ENCODE measurements around the gene BANP.

BANP gene

GRCh38 chr16:87950765-87951551 is at the start of gene BANP (continued):
- TF ChIP-seq ZNF211 (tag by site-specific recombination; IDR thresholded peaks at IDR 0.05; ENCODE audit: low read depth) (no peak), ZNF629 (tag by site-specific recombination; IDR thresholded peaks at IDR 0.05) (peak; percentile 71), ZNF23 (tag by site-specific recombination; IDR thresholded peaks at IDR 0.05; ENCODE audit: borderline replicate concordance) (no peak), SETDB1 (IDR thresholded peaks at IDR 0.05; ENCODE audit: insufficient read length, low read length) (no peak), KLF16 (tag by site-specific recombination; IDR thresholded peaks at IDR 0.05) (peak; percentile 89), ZNF830 (tag by site-specific recombination; IDR thresholded peaks at IDR 0.05; ENCODE audit: low read depth) (no peak), ZNF510 (tag by site-specific recombination; IDR thresholded peaks at IDR 0.05; ENCODE audit: insufficient replicate concordance) (no peak), ZNF48 (tag by site-specific recombination; IDR thresholded peaks at IDR 0.05) (no peak), ZSCAN16 (tag by site-specific recombination; IDR thresholded peaks at IDR 0.05) (no peak), HOXA7 (CRISPR knock-in tag; IDR thresholded peaks at IDR 0.05; ENCODE audit: borderline replicate concordance) (no peak), ZNF266 (tag by site-specific recombination; IDR thresholded peaks at IDR 0.05; ENCODE audit: low read depth) (no peak), ZNF624 (tag by site-specific recombination; IDR thresholded peaks at IDR 0.05) (no peak), ZFP69B (tag by site-specific recombination; IDR thresholded peaks at IDR 0.05) (peak; percentile 31; the same call in 1 of the 2 replicates), ZNF132 (tag by site-specific recombination; IDR thresholded peaks at IDR 0.05; ENCODE audit: borderline replicate concordance) (no peak), YY1 (tag by site-specific recombination; IDR thresholded peaks at IDR 0.05) (peak; percentile 69; the same call in 1 of the 2 replicates), ZBTB20 (tag by site-specific recombination; IDR thresholded peaks at IDR 0.05) (peak; percentile 69; the same call in 1 of the 2 replicates), KLF10 (tag by site-specific recombination; IDR thresholded peaks at IDR 0.05) (peak; percentile 49; the same call in 1 of the 2 replicates), ZNF16 (tag by site-specific recombination; IDR thresholded peaks at IDR 0.05; ENCODE audit: low read depth) (no peak), ZNF140 (tag by site-specific recombination; IDR thresholded peaks at IDR 0.05) (no peak), ZNF548 (tag by site-specific recombination; IDR thresholded peaks at IDR 0.05) (no peak), ZNF621 (tag by site-specific recombination; IDR thresholded peaks at IDR 0.05) (no peak), ZNF530 (tag by site-specific recombination; IDR thresholded peaks at IDR 0.05; ENCODE audit: low read depth) (no peak), PRDM1 (tag by site-specific recombination; IDR thresholded peaks at IDR 0.05) (no peak), ZNF274 (IDR thresholded peaks at IDR 0.05; ENCODE audit: low read length) (no peak), ZNF274 (tag by site-specific recombination; IDR thresholded peaks at IDR 0.05; ENCODE audit: borderline replicate concordance) (no peak), ZBTB6 (tag by site-specific recombination; IDR thresholded peaks at IDR 0.05) (0 out of 2 replicates have a peak, but pooled peaks have one; percentile 6), ZNF776 (tag by site-specific recombination; IDR thresholded peaks at IDR 0.05; ENCODE audit: borderline replicate concordance) (no peak), ZBTB44 (tag by site-specific recombination; IDR thresholded peaks at IDR 0.05) (peak; percentile 36; the same call in 1 of the 2 replicates), SP3 (tag by site-specific recombination; IDR thresholded peaks at IDR 0.05) (peak; percentile 90), ELK4 (IDR thresholded peaks at IDR 0.05; ENCODE audit: borderline replicate concordance, low read depth, low read length) (no peak)
- TF ChIP-seq, protein P1, sequence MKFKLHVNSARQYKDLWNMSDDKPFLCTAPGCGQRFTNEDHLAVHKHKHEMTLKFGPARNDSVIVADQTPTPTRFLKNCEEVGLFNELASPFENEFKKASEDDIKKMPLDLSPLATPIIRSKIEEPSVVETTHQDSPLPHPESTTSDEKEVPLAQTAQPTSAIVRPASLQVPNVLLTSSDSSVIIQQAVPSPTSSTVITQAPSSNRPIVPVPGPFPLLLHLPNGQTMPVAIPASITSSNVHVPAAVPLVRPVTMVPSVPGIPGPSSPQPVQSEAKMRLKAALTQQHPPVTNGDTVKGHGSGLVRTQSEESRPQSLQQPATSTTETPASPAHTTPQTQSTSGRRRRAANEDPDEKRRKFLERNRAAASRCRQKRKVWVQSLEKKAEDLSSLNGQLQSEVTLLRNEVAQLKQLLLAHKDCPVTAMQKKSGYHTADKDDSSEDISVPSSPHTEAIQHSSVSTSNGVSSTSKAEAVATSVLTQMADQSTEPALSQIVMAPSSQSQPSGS (tag by site-specific recombination; IDR thresholded peaks at IDR 0.05; ENCODE audit: low read depth), result no peak
- TF ChIP-seq, protein P2, sequence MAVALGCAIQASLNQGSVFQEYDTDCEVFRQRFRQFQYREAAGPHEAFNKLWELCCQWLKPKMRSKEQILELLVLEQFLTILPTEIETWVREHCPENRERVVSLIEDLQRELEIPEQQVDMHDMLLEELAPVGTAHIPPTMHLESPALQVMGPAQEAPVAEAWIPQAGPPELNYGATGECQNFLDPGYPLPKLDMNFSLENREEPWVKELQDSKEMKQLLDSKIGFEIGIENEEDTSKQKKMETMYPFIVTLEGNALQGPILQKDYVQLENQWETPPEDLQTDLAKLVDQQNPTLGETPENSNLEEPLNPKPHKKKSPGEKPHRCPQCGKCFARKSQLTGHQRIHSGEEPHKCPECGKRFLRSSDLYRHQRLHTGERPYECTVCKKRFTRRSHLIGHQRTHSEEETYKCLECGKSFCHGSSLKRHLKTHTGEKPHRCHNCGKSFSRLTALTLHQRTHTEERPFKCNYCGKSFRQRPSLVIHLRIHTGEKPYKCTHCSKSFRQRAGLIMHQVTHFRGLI (tag by site-specific recombination; IDR thresholded peaks at IDR 0.05), result peak; percentile 28; the same call in 1 of the 2 replicates
- TF ChIP-seq, protein P3, sequence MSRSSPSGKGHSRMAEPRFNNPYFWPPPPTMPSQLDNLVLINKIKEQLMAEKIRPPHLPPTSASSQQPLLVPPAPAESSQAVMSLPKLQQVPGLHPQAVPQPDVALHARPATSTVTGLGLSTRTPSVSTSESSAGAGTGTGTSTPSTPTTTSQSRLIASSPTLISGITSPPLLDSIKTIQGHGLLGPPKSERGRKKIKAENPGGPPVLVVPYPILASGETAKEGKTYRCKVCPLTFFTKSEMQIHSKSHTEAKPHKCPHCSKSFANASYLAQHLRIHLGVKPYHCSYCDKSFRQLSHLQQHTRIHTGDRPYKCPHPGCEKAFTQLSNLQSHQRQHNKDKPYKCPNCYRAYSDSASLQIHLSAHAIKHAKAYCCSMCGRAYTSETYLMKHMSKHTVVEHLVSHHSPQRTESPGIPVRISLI (tag by site-specific recombination; IDR thresholded peaks at IDR 0.05), result no peak
